Loucy (cell line): ENCODE data around the gene IL18R1.

Experiments used
- H2AFZ ChIP-seq: fragments of 200-600 bp; sonication (generic); 2 replicates; pipeline ENCODE4 v1.6.0; 2016; ENCODE audit warnings: antibody characterized with exemption, mild to moderate bottlenecking, low read length, moderate library complexity
- H3F3A ChIP-seq: fragments of 200-600 bp; 2 replicates; pipeline ENCODE4 v1.6.0; 2016; ENCODE audit warnings: antibody characterized with exemption, low read depth, mild to moderate bottlenecking
- H3K27me3 ChIP-seq: fragments of 200-600 bp; sonication (generic); 2 replicates; pipeline ENCODE4 v1.6.1; 2014; ENCODE audit warnings: low read length, mild to moderate bottlenecking; ENCODE audit not compliant: insufficient read depth, poor library complexity, severe bottlenecking
- H3K36me3 ChIP-seq: fragments of 200-600 bp; sonication (generic); 2 replicates; pipeline ENCODE4 v1.6.1; 2016; ENCODE audit warnings: low read length; ENCODE audit not compliant: insufficient read depth
- H3K4me1 ChIP-seq: fragments of 200-600 bp; sonication (generic); 2 replicates; pipeline ENCODE4 v1.5.1; 2014; ENCODE audit warnings: low read length, mild to moderate bottlenecking; ENCODE audit not compliant: insufficient read depth, poor library complexity, severe bottlenecking
- H3K4me2 ChIP-seq: fragments of 200-600 bp; sonication (generic); 2 replicates; pipeline ENCODE4 v1.6.0; 2014; ENCODE audit warnings: antibody characterized with exemption, low read length, low read depth, mild to moderate bottlenecking; ENCODE audit not compliant: poor library complexity, severe bottlenecking
- H3K4me3 ChIP-seq: fragments of 200-600 bp; sonication (generic); 2 replicates; pipeline ENCODE4 v1.5.1; 2014; ENCODE audit warnings: low read length, mild to moderate bottlenecking, mixed read lengths; ENCODE audit not compliant: poor library complexity, severe bottlenecking
- H3K79me2 ChIP-seq: fragments of 200-600 bp; sonication (generic); 2 replicates; pipeline ENCODE4 v1.6.1; 2014; ENCODE audit warnings: low read length; ENCODE audit not compliant: insufficient read depth
- H3K9ac ChIP-seq: fragments of 200-600 bp; sonication (generic); 2 replicates; pipeline ENCODE4 v1.6.0; 2014; ENCODE audit warnings: mild to moderate bottlenecking, low read depth, low read length, moderate library complexity; ENCODE audit not compliant: poor library complexity, severe bottlenecking
- H3K9me2 ChIP-seq: fragments of 200-600 bp; sonication (generic); replicated peaks from 2 replicates; pipeline ENCODE4 v1.6.1; 2016; ENCODE audit warnings: low read depth, low read length, mixed read lengths
- H3K9me3 ChIP-seq: fragments of 200-600 bp; sonication (generic); 2 replicates; pipeline ENCODE4 v1.6.1; 2014; ENCODE audit warnings: mild to moderate bottlenecking, antibody characterized with exemption, low read length, low read depth; ENCODE audit not compliant: insufficient read depth
- H4K20me1 ChIP-seq: fragments of 200-600 bp; sonication (generic); 2 replicates; pipeline ENCODE4 v1.6.0; 2014; ENCODE audit warnings: antibody characterized with exemption, low read length, mild to moderate bottlenecking; ENCODE audit not compliant: insufficient read depth, poor library complexity, severe bottlenecking
- CTCF ChIP-seq: fragments of 200-600 bp; sonication (generic); conservative IDR thresholded peaks from 2 replicates; pipeline ENCODE4 v1.5.1; 2014; ENCODE audit warnings: mild to moderate bottlenecking, antibody characterized with exemption, low read length
- EZH2phosphoT487 ChIP-seq: fragments of 200-600 bp; IDR thresholded peaks from 2 replicates; pipeline ENCODE4 v1.6.1; 2018; ENCODE audit warnings: antibody characterized with exemption, mild to moderate bottlenecking, moderate library complexity, borderline replicate concordance

Gene IL18R1

GRCh38 chr2:102356741-102357140 is 1.1 kb downstream of the IL18R1 start:
- Histone ChIP-seq H3K27me3 (no peaks in the 10 kb centered on the region), H3F3A (no peaks in the 10 kb centered on the region), H3K9ac (peak overlapping the region; percentile 92), H3K4me3 (peak overlapping the region; percentile 90), H4K20me1 (no peaks in the 10 kb centered on the region), H3K4me1 (peaks cover 55% of the 10 kb centered on the region), H3K9me2 (no peaks in the 10 kb centered on the region), H3K4me2 (peak overlapping the region; percentile 92), H2AFZ (no peak overlapping the region), H3K9me3 (no peaks in the 10 kb centered on the region), H3K36me3 (no peaks in the 10 kb centered on the region), H3K79me2 (peaks cover 53% of the 10 kb centered on the region)
- no peak for TF ChIP-seq CTCF
- TF ChIP-seq EZH2phosphoT487 = no peak

DNA sequence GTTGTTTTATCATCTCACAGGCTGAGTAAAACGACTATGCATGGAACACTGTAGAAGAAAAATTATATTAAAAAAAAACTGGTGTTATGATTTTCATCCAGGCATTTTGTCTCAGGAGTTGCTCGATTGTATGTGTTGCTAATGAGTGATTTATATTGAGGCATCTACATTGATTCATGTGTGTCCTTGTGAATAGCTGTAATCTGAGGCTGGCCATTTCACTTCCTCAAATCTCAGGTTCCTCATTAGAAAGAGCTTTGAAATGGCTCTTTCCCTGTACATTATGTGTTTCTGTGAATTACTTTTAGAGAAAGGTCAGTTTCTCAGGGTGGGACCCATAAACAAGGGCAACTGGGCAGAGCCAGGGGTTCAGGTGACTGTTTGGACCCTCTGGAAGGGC is 2.3 kb downstream of the IL18R1 start:
- H2AFZ ChIP-seq = no peak overlapping the region
- H3K4me1 ChIP-seq = peaks cover 65% of the 10 kb centered on the region
- no peak for TF ChIP-seq CTCF
- no peak for TF ChIP-seq EZH2phosphoT487
- H3K9me3 ChIP-seq = no peaks in the 10 kb centered on the region
- peaks cover under 1% of the 10 kb centered on the region; the same call in 1 of the 2 replicates for H3K36me3 ChIP-seq
- peak overlapping the region; percentile 92 for H3K4me2 ChIP-seq
- peak overlapping the region; percentile 92 for H3K9ac ChIP-seq
- H3K9me2 ChIP-seq = no peaks in the 10 kb centered on the region
- no peaks in the 10 kb centered on the region for H3K27me3 ChIP-seq
- H4K20me1 ChIP-seq = no peaks in the 10 kb centered on the region
- H3F3A ChIP-seq = no peaks in the 10 kb centered on the region
- peaks cover 58% of the 10 kb centered on the region for H3K79me2 ChIP-seq
- H3K4me3 ChIP-seq = peak overlapping the region; percentile 90

GRCh38 chr2:102358496-102358895 is 2.9 kb downstream of the IL18R1 start:
- Histone ChIP-seq H3K27me3 (no peaks in the 10 kb centered on the region), H3F3A (no peaks in the 10 kb centered on the region), H3K36me3 (peaks cover 6% of the 10 kb centered on the region; the same call in 1 of the 2 replicates), H3K9me2 (no peaks in the 10 kb centered on the region), H3K79me2 (peaks cover 58% of the 10 kb centered on the region), H3K4me1 (peaks cover 65% of the 10 kb centered on the region), H3K9me3 (no peaks in the 10 kb centered on the region), H3K9ac (peak overlapping the region; percentile 92), H3K4me3 (peak overlapping the region; percentile 90), H2AFZ (peak overlapping the region; percentile 26; the same call in 1 of the 2 replicates), H3K4me2 (peak overlapping the region; percentile 92), H4K20me1 (no peaks in the 10 kb centered on the region)
- TF ChIP-seq CTCF (peak; percentile 89), EZH2phosphoT487 (no peak)
